Naive B cell (primary cell): ENCODE results near the gene RPL36. TPM values are rescaled to one million over a fixed set of nuclear protein-coding genes. Genes with fewer than 3 reads are reported as not detected.
A peak's percentile ranks its signal among the peaks of the same experiment; 100 is the strongest.
"Not testable (repeated sequence)": the region's sequence is repeated elsewhere in the genome, so short reads cannot be mapped to it uniquely, and the experiment has no call there.

Experiments used
- ATAC-seq, 2 donors: fragments of 150-1000 bp; cut with Tn5 transposase; 2 replicates each; pipeline ENCODE4 v1.10.0; 2021; ENCODE audit warnings: low read depth in 2 of 2, mild to moderate bottlenecking in 2 of 2, moderate library complexity in 2 of 2
- DNase-seq: peaks from one replicate; pipeline ENCODE4 v3.0.0; 2022
- H3K27ac Mint-ChIP-seq, 6 donors: one replicate each; pipeline ENCODE4 v1.8.0; 2020 to 2022; ENCODE audit warnings: mild to moderate bottlenecking in 6 of 6, mixed read lengths in 6 of 6, moderate library complexity in 5 of 6, inconsistent platforms in 2 of 6
- H3K27me3 Mint-ChIP-seq, 3 donors: one replicate each; pipeline ENCODE4 v1.8.0; 2021 to 2022; ENCODE audit warnings: mixed read lengths in 3 of 3, mild to moderate bottlenecking in 1 of 3
- H3K36me3 Mint-ChIP-seq, 2 donors: one replicate each; pipeline ENCODE4 v1.8.0; 2020 to 2022; ENCODE audit warnings: mixed read lengths in 2 of 2, inconsistent platforms in 1 of 2, mild to moderate bottlenecking in 1 of 2
- H3K4me1 Mint-ChIP-seq, 3 donors: one replicate each; pipeline ENCODE4 v1.8.0; 2020 to 2022; ENCODE audit warnings: mixed read lengths in 3 of 3, inconsistent platforms in 1 of 3, mild to moderate bottlenecking in 1 of 3, moderate library complexity in 1 of 3
- H3K4me3 Mint-ChIP-seq, 8 donors: one replicate each; pipeline ENCODE4 v1.8.0; 2020 to 2022; ENCODE audit warnings: mild to moderate bottlenecking in 8 of 8, mixed read lengths in 8 of 8, moderate library complexity in 8 of 8, inconsistent platforms in 2 of 8
- H3K9me3 Mint-ChIP-seq, 7 donors: one replicate each; pipeline ENCODE4 v1.8.0; 2020 to 2022; ENCODE audit warnings: mixed read lengths in 7 of 7, mild to moderate bottlenecking in 5 of 7, inconsistent platforms in 2 of 7, moderate library complexity in 1 of 7
- polyA plus RNA-seq, 6 donors: library from polyadenylated mRNA; unstranded; fragments of 300-500 nt; fragmentation: Illumina TruSeq; gene quantifications; one replicate each; pipeline ENCODE4 v1.2.3, GENCODE V29; 2021; ENCODE audit warnings: low read depth in 6 of 6

The RPL36 gene
- polyA plus RNA-seq, 6 donors from 2014 or later = 1,207 to 2,143 (median 1,738) TPM

DNA sequence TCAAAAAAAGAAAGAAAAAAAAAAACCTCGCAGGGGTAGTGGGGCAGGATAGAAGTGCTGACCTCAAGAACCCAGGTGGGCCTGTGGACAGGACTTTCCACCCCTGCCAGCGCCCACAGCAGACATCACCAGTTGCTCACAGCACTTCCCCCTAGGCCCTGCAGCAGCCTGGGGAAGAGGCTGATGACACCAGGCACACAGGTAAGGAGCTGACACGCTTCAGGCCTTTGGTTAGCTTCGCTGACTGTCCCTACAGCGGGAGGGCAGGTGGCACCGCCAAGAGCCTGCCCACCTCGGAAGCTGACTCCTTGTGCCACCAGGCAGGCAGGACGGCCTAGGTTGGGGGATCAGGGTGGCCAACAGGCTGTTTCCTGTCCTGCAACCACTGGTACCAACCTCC, 20.9 kb downstream of the RPL36 start:
- Mint-ChIP-seq H3K27ac (peak overlapping the region in 1 of 6 donors; percentile 51), H3K36me3 (no peaks in the 10 kb centered on the region), H3K27me3 (no peaks in the 10 kb centered on the region), H3K9me3 (no peaks in the 10 kb centered on the region), H3K4me1 (peaks cover 0 to 4% (median 3%) of the 10 kb centered on the region in 3 donors), H3K4me3 (no peak overlapping the region)
- DNase-seq (no peak), ATAC-seq (no peak)

DNA sequence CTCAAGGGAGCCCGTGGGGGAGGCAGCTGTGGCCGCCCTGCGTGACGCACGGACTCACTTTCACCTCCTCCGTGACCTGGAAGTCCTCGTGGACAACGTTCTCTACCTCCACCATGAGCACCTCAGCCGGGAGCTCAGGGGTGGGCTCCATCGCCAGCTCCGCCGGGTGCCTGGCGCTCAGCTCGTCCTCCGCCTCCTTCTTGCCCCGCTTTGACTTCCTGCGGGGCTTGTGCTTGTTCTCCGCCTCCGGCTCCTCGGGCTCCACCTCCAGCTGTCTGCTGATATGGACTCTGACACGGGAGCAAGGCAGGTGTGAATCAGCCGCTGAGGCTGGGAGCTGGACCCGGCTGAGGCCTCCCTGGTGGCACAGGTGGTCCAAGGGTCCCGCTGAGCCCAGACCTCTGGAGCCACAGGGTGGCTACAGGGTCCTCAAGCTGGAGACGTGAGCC, 21.6 kb downstream of the RPL36 start:
- Mint-ChIP-seq H3K36me3 (no peaks in the 10 kb centered on the region), H3K4me3 (no peak overlapping the region), H3K27me3 (no peaks in the 10 kb centered on the region), H3K27ac (peak overlapping the region in 1 of 6 donors; percentile 21), H3K9me3 (no peaks in the 10 kb centered on the region), H3K4me1 (peaks cover 0 to 4% (median 3%) of the 10 kb centered on the region in 3 donors)
- DNase-seq (no peak), ATAC-seq (no peak)

DNA sequence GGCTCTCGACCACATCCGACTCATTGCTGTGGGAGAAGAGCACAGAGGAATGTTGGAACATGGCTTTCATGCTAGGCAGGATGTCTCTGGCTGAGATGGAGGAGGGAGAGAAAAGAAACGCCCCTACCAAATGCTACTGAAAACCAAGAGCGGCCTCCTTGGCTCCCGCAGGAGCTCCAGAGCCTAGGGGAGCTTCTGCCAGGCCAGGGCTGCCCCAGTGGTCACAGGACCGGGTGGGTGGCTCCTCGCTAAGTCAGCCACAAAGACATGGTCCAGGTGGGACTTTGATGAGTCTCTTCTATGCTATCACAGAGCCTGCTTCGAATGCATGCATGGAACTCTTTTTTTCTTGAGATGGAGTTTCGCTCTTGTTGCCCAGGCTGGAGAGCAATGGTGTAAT, 23.1 kb downstream of the RPL36 start:
- H3K36me3 Mint-ChIP-seq = no peaks in the 10 kb centered on the region

DNA sequence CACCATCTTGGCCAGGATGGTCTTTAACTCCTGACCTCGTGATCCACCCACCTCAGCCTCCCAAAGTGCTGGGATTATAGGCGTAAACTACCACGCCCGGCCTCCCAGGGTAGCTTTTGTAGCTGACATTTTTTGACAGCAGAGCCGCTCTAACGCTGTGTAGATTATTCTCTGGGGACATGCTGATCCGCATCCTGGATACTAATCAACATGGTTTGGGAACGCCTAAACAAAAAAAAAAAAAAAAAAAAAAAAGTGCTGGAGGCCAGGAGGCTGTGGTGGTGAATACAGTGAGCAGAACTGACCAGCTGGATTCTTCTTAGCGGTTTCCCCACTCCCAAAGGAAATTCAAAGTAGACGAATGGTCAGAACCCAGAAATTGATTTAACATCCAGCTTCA, 24.7 kb downstream of the RPL36 start:
- H3K27ac Mint-ChIP-seq = no peak overlapping the region
- H3K9me3 Mint-ChIP-seq = no peaks in the 10 kb centered on the region
- H3K4me3 Mint-ChIP-seq = no peak overlapping the region
- DNase-seq = no peak
- H3K27me3 Mint-ChIP-seq = no peaks in the 10 kb centered on the region
- peaks cover 10 to 30% (median 18%) of the 10 kb centered on the region in 3 donors for H3K4me1 Mint-ChIP-seq
- no peaks in the 10 kb centered on the region for H3K36me3 Mint-ChIP-seq
- ATAC-seq = no peak

More for the DNA sequence above, 23.1 kb downstream of the RPL36 start:
- DNase-seq (no peak), ATAC-seq (no peak)
- no peaks in the 10 kb centered on the region for H3K9me3 Mint-ChIP-seq
- peak overlapping the region in 1 of 6 donors; percentile 56 for H3K27ac Mint-ChIP-seq
- H3K27me3 Mint-ChIP-seq = no peaks in the 10 kb centered on the region
- H3K4me1 Mint-ChIP-seq = peaks cover 0 to 17% (median 9%) of the 10 kb centered on the region in 3 donors
- H3K4me3 Mint-ChIP-seq = no peak overlapping the region

DNA sequence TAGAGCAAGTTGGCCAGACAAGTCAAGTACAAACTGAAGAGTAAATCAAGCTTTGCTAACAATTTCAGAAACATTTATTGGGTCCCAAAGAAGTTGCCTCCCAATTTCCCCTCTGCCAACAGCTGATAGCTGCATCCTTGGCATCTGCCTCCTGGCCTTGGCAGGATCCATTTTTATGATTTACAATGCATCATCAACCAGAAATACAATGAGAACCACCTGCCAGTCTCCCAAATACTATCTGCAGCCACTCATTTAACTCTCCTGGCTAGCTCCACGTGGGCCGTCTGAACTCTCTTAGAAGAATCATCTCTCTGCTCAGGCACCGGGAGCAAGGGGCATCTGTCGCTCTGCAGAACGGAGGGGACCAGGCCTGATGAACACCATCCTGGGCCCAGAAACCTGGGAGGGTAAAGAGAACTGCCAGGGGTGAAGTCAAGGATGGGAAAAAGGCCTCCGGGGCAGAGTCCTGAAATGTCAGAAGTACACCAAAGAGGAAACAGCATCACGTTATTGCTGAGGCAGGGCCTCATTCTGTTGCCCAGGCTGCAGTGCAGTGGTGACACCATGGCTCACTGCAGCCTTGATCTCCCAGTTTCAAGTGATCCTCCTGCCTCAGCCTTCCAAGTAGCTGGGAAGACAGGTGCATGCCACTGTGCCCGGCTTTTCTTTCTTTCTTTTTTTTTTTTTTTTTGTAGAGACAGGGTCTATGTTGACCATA, 27.3 kb downstream of the RPL36 start:
- no peak for ATAC-seq
- H3K9me3 Mint-ChIP-seq = no peaks in the 10 kb centered on the region
- peak overlapping the region; percentile 39 to 94 (median 82) for H3K27ac Mint-ChIP-seq
- H3K4me1 Mint-ChIP-seq = peaks cover 10 to 33% (median 21%) of the 10 kb centered on the region in 3 donors
- no peaks in the 10 kb centered on the region for H3K36me3 Mint-ChIP-seq
- H3K4me3 Mint-ChIP-seq = peak overlapping the region in 5 of 8 donors; percentile 25 to 98 (median 67)
- H3K27me3 Mint-ChIP-seq = no peaks in the 10 kb centered on the region
- DNase-seq = no peak

DNA sequence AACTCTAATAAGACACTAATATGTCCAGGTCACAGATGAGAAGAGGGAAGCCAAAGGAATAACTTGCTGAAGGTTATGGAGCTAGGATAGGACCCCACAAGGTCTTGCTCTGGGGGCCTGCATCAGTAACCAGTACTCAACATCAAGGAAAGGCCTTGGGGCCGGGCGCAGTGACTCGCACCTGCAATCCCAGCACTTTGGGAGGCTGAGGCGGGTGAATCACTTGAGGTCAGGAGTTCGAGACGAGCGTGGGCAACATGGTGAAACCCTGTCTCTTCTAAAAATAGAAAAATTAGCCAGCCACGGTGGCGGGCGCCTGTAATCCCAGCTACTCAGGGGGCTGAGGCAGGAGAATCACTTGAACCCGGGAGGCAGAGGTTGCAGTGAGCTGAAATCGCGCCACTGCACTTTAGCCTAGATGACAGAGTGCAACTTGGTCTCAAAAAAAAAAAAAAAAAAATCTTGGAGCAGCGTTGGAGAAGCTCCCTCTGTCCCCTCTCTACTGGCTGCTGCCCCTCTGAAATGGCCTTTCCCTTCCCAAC, 28.0 kb downstream of the RPL36 start:
- H3K4me1 Mint-ChIP-seq = peaks cover 10 to 33% (median 21%) of the 10 kb centered on the region in 3 donors
- H3K9me3 Mint-ChIP-seq = no peaks in the 10 kb centered on the region
- H3K36me3 Mint-ChIP-seq = no peaks in the 10 kb centered on the region
- no peaks in the 10 kb centered on the region for H3K27me3 Mint-ChIP-seq
- H3K27ac Mint-ChIP-seq = peak overlapping the region; percentile 87 to 98 (median 97)
- DNase-seq (no peak), ATAC-seq (no peak)
- H3K4me3 Mint-ChIP-seq = peak overlapping the region in 7 of 8 donors; percentile 70 to 98 (median 95)

DNA sequence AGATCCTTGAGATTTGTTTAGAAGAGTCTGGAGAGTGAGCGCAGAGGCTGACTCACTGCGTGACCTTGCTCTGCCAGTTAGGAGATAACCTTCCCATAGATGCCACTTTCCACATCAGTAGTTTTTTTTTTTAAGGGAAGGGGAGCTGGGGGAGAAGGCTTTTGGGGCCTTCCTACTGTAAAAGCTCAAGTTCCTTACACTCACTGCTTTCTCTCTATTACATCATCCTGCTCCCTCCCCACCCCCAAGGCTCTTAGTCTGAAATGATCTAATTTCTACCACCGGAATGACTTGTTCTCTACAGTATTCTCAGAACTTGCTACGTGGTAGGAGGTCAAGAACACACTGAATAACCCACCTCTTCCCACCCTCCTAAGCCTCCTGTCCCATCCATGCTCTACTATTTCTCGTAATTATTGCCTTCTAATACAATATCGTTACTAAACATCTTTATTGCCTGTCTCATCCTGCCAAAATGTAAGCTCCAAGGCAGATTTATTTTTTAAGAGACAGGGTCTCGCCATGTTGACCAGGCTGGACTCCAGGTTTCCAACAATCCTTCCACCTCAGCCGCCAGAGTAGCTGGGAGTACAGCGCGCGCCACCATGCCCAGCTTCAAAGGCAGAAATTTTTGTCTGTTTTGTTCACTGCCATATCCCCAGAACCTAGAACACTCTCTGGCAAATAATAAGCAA, 28.6 kb downstream of the RPL36 start:
- Mint-ChIP-seq H3K27me3 (no peaks in the 10 kb centered on the region), H3K4me1 (peaks cover 10 to 33% (median 21%) of the 10 kb centered on the region in 3 donors), H3K9me3 (no peaks in the 10 kb centered on the region), H3K36me3 (no peaks in the 10 kb centered on the region), H3K4me3 (peak overlapping the region; percentile 85 to 98 (median 95)), H3K27ac (peak overlapping the region; percentile 87 to 98 (median 97))
- no peak for ATAC-seq
- DNase-seq = no peak

DNA sequence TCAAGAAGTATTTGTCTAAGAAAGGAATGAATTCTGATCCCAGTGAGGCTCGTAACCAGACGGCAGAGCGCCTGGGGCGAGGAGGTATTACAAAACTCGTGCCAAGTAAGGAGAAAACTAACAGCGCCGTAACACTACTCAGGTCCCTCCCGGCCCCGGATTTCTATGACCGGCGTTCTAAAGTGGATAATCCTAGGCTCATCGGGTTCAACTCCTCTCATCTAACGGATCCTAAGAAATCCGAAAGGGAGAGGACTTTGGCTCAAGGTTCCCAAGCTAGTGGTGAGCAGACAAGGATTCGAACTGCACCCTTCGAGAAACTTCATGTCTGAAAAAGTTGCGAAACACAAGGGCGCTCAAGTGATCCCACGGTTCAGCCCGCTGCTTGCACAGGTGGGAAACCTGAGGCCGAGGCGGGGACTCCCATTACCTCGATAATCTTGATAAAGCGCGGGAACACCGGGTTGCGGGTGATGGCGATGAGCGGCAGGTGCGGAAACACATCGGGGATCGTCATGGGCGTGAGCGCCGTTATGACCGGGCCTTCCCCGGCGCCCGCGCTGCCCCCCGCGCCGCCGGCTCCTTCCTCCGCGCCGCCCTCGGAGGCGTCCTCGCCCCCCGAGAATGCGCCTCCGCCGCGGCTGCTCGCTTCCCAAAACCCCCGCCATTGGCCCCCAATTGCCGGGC, 29.3 kb downstream of the RPL36 start:
- ATAC-seq (no peak), DNase-seq (no peak)
- H3K27ac Mint-ChIP-seq = peak overlapping the region; percentile 92 to 98 (median 98)
- H3K9me3 Mint-ChIP-seq = no peaks in the 10 kb centered on the region
- peak overlapping the region; percentile 85 to 98 (median 95) for H3K4me3 Mint-ChIP-seq
- H3K27me3 Mint-ChIP-seq = no peaks in the 10 kb centered on the region
- no peaks in the 10 kb centered on the region for H3K36me3 Mint-ChIP-seq
- H3K4me1 Mint-ChIP-seq = peaks cover 10 to 29% (median 21%) of the 10 kb centered on the region in 3 donors

DNA sequence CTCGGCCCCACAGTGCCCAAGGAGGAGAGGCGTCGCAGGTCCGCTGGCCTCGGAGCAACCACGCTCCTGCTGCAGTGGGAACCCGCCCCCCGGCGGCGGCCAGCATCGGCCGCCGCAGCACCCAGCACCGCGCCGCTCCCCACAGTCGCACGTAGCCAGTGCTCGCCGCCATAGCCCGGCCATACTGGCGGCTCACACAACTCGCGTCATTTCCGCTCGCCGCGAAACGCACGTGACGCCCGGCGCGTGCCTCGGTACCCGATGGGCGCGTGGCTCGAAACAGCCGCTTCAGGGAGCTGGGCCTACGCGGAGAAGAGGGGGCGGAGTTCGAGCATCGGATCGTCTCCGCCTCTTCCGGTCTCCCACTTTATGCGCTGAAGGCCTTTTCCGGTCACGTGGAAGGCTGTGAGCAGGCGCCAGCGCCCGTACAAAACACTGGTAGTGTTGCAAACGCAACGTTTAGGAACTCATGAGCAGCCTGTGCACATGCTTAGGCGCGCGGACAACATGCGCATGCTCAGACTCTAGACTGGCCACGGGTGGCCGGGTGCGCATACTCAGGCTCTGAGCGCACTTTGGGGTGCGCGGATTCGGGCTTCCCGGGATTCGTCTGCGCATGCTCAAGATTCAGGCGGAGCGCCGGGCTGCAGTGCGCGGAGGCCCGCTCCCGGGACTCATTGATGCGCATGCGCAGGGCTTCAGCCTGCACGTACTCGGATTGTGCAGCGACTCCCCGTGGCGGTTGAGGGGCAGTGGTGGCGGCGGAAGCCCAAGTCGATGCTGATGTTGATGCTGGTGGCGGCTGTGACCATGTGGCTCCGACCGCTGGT, 30.1 kb downstream of the RPL36 start, which contains the start of the genes CATSPERD and LONP1:
Gene CATSPERD, plus strand, starts transcription at position 677 of the 830 bp plus-strand sequence. Its CDS starts 101 bp downstream, at position 778.
Gene LONP1, minus strand, starts transcription at position 186 of the 830 bp plus-strand sequence. Its CDS starts 14 bp downstream, at position 172.
- H3K36me3 Mint-ChIP-seq = no peaks in the 10 kb centered on the region
- peak; percentile 99 for DNase-seq
- peak within 1 kb of the TSS; percentile 85 to 98 (median 95) for H3K4me3 Mint-ChIP-seq
- no peaks in the 10 kb centered on the region for H3K9me3 Mint-ChIP-seq
- ATAC-seq = peak; percentile 86
- H3K27ac Mint-ChIP-seq = peak within 1 kb of the TSS; percentile 92 to 98 (median 98)
- peaks cover 10 to 29% (median 21%) of the 10 kb centered on the region in 3 donors for H3K4me1 Mint-ChIP-seq
- peaks cover 0 to 5% (median 0%) of the 10 kb centered on the region in 3 donors for H3K27me3 Mint-ChIP-seq

DNA sequence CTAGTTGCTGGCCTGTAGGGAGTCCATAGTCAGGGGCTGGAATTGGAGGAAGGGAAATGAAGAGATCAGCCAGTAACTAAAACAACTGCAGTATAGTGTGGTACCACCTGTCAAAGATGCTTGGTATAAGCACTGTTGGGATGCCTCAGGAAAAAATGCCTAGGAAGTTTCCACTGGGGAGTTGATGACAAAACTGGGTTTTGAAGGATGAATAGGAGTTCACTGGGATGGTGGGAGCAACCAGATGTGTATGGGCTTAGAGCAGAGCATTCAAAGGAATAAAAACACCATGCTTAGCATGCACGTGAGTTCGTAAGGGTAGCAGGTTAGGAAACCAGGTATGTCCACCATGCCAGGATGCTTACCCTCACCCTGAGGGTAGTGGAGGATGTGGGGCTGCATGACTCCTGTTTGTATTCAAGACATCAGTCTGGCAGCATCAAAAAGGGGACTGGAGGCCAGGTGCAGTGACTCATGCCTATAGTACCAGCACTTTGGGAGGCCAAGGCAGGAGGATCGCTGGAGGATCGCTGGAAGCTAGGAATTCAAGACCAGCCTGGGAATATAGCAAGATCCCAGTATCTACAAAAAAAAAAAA, 37.5 kb downstream of the RPL36 start:
- ATAC-seq (no peak), DNase-seq (no peak)
- Mint-ChIP-seq H3K27me3 (peaks cover 6 to 14% (median 10%) of the 10 kb centered on the region in 3 donors), H3K27ac (no peak overlapping the region), H3K9me3 (peaks cover 0 to 3% (median 0%) of the 10 kb centered on the region in 7 donors), H3K36me3 (no peaks in the 10 kb centered on the region), H3K4me1 (no peaks in the 10 kb centered on the region), H3K4me3 (no peak overlapping the region)

DNA sequence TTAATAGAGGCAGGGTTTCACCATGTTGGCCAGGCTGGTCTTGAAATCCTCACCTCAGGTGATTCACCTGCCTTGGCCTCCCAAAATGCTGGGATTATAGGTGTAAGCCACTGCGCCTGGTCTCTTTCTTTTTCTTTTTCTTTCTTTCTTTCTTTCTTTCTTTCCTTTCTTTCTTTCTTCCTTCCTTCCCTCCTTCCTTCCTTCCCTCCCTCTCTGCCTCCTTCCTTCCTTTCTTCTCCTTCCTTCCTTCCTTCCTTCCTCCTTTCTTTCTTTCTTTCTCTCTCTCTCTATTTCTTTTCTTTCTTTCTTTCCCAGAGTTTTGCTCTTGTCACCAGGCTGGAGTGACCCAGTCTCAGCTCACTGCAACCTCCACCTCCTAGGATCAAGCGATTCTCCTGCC, 43.1 kb downstream of the RPL36 start:
- H3K27ac Mint-ChIP-seq = peak overlapping the region in 1 of 6 donors; percentile 58
- not testable (repeated sequence) for H3K4me3 Mint-ChIP-seq, H3K4me1 Mint-ChIP-seq, H3K27me3 Mint-ChIP-seq, DNase-seq, ATAC-seq, H3K9me3 Mint-ChIP-seq, H3K36me3 Mint-ChIP-seq

DNA sequence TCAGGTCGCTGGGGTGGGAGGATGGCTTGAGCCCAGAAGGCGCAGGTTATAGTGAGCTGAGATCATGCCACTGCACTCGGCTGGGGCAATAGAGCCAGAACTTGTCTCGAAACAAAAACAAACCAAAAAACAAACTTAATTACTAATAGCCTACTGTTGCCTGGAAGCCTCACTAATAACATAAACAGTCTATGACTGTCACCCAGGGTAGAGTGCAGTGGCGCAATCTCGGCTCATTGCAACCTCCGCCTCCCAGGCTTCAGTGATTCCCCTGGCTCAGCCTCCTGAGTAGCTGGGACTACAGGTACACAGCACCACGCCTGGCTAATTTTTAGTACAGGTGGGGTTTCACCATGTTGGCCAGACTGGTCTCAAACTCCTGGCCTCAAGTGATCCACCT, 48.3 kb downstream of the RPL36 start:
- Mint-ChIP-seq H3K36me3 (no peaks in the 10 kb centered on the region), H3K27ac (no peak overlapping the region), H3K9me3 (peaks cover 0 to 3% (median 0%) of the 10 kb centered on the region in 7 donors), H3K4me1 (no peaks in the 10 kb centered on the region), H3K4me3 (no peak overlapping the region), H3K27me3 (peaks cover 0 to 5% (median 1%) of the 10 kb centered on the region in 3 donors)
- ATAC-seq (no peak), DNase-seq (no peak)
